ENCODE data around the gene PIWIL4. TPM values are rescaled to one million over a fixed set of nuclear protein-coding genes. Genes with fewer than 3 reads are reported as not detected.

The PIWIL4 gene
- total RNA-seq, 1 experiment from 2014 or later, result 7.7 TPM

DNA sequence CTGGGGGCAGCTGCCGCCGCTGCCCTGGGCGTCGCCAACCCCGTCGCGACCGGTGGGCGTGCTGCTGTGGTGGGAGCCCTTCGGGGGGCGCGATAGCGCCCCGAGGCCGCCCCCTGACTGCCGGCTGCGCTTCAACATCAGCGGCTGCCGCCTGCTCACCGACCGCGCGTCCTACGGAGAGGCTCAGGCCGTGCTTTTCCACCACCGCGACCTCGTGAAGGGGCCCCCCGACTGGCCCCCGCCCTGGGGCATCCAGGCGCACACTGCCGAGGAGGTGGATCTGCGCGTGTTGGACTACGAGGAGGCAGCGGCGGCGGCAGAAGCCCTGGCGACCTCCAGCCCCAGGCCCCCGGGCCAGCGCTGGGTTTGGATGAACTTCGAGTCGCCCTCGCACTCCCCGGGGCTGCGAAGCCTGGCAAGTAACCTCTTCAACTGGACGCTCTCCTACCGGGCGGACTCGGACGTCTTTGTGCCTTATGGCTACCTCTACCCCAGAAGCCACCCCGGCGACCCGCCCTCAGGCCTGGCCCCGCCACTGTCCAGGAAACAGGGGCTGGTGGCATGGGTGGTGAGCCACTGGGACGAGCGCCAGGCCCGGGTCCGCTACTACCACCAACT, 22.4 kb upstream of the PIWIL4 start:
- TF ChIP-seq, protein P1, sequence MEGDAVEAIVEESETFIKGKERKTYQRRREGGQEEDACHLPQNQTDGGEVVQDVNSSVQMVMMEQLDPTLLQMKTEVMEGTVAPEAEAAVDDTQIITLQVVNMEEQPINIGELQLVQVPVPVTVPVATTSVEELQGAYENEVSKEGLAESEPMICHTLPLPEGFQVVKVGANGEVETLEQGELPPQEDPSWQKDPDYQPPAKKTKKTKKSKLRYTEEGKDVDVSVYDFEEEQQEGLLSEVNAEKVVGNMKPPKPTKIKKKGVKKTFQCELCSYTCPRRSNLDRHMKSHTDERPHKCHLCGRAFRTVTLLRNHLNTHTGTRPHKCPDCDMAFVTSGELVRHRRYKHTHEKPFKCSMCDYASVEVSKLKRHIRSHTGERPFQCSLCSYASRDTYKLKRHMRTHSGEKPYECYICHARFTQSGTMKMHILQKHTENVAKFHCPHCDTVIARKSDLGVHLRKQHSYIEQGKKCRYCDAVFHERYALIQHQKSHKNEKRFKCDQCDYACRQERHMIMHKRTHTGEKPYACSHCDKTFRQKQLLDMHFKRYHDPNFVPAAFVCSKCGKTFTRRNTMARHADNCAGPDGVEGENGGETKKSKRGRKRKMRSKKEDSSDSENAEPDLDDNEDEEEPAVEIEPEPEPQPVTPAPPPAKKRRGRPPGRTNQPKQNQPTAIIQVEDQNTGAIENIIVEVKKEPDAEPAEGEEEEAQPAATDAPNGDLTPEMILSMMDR (IDR thresholded peaks at IDR 0.05; ENCODE audit: unreplicated experiment), result no peak
- BruUV-seq (replicated peaks), result no TSS peak
- Mint-ChIP-seq H3K4me3 (ENCODE audit: low read depth, unreplicated experiment) (peak overlapping the region; percentile 82), H3K9me3 (ENCODE audit: low read depth, unreplicated experiment) (no peaks in the 10 kb centered on the region), H3K27ac (ENCODE audit: unreplicated experiment) (peak overlapping the region; percentile 81), H3K36me3 (ENCODE audit: insufficient read depth, unreplicated experiment) (peaks cover 81% of the 10 kb centered on the region), H3K4me1 (ENCODE audit: low read depth, unreplicated experiment) (peaks cover 27% of the 10 kb centered on the region), H3K27me3 (ENCODE audit: unreplicated experiment) (no peaks in the 10 kb centered on the region)
- DNase-seq, result no peak
- CTCF ChIA-PET, result interaction anchor here (1.0 kb wide), 1 partner anchor 23 kb away, joined by 3 read pairs; no protein-coding TSS in a partner anchor
- intact Hi-C loops (cut with micrococcal nuclease; ENCODE audit: unreplicated experiment), result loop anchor here (5.0 kb wide), 1 partner anchor 43 kb away; no protein-coding TSS in a partner anchor

DNA sequence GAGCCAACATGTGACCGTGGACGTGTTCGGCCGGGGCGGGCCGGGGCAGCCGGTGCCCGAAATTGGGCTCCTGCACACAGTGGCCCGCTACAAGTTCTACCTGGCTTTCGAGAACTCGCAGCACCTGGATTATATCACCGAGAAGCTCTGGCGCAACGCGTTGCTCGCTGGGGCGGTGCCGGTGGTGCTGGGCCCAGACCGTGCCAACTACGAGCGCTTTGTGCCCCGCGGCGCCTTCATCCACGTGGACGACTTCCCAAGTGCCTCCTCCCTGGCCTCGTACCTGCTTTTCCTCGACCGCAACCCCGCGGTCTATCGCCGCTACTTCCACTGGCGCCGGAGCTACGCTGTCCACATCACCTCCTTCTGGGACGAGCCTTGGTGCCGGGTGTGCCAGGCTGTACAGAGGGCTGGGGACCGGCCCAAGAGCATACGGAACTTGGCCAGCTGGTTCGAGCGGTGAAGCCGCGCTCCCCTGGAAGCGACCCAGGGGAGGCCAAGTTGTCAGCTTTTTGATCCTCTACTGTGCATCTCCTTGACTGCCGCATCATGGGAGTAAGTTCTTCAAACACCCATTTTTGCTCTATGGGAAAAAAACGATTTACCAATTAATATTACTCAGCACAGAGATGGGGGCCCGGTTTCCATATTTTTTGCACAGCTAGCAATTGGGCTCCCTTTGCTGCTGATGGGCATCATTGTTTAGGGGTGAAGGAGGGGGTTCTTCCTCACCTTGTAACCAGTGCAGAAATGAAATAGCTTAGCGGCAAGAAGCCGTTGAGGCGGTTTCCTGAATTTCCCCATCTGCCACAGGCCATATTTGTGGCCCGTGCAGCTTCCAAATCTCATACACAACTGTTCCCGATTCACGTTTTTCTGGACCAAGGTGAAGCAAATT, 21.7 kb upstream of the PIWIL4 start:
- Mint-ChIP-seq H3K27ac (ENCODE audit: unreplicated experiment) (peak overlapping the region; percentile 81), H3K27me3 (ENCODE audit: unreplicated experiment) (no peaks in the 10 kb centered on the region)
- no peak for DNase-seq

DNA sequence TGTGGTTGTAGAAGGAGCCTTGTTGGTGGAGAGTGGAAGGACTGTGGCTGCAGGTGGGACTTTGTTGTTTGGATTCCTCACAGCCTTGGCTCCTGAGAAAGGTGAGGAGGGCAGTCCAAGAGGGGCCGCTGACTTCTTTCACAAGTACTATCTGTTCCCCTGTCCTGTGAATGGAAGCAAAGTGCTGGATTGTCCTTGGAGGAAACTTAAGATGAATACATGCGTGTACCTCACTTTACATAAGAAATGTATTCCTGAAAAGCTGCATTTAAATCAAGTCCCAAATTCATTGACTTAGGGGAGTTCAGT, 21.1 kb upstream of the PIWIL4 start:
- CTCF ChIA-PET, result no interaction called here
- Mint-ChIP-seq H3K9me3 (ENCODE audit: low read depth, unreplicated experiment) (no peaks in the 10 kb centered on the region), H3K27ac (ENCODE audit: unreplicated experiment) (peak overlapping the region; percentile 81), H3K4me3 (ENCODE audit: low read depth, unreplicated experiment) (peak overlapping the region; percentile 82), H3K36me3 (ENCODE audit: insufficient read depth, unreplicated experiment) (peaks cover 88% of the 10 kb centered on the region), H3K4me1 (ENCODE audit: low read depth, unreplicated experiment) (peaks cover 24% of the 10 kb centered on the region), H3K27me3 (ENCODE audit: unreplicated experiment) (no peaks in the 10 kb centered on the region)
- BruUV-seq (replicated peaks), result TSS peak; percentile 42
- TF ChIP-seq, protein P1 (IDR thresholded peaks at IDR 0.05; ENCODE audit: unreplicated experiment), result no peak
- intact Hi-C loops (cut with micrococcal nuclease; ENCODE audit: unreplicated experiment), result loop anchor here (5.0 kb wide), 1 partner anchor 41 kb away; no protein-coding TSS in a partner anchor
- no peak for DNase-seq

More for the DNA sequence above, 21.7 kb upstream of the PIWIL4 start:
- Mint-ChIP-seq H3K4me1 (ENCODE audit: low read depth, unreplicated experiment) (peaks cover 27% of the 10 kb centered on the region), H3K4me3 (ENCODE audit: low read depth, unreplicated experiment) (peak overlapping the region; percentile 82), H3K36me3 (ENCODE audit: insufficient read depth, unreplicated experiment) (peaks cover 88% of the 10 kb centered on the region), H3K9me3 (ENCODE audit: low read depth, unreplicated experiment) (no peaks in the 10 kb centered on the region)
- CTCF ChIA-PET, result no interaction called here
- TF ChIP-seq, protein P1 (IDR thresholded peaks at IDR 0.05; ENCODE audit: unreplicated experiment), result no peak
- BruUV-seq (replicated peaks), result no TSS peak
- intact Hi-C loops (cut with micrococcal nuclease; ENCODE audit: unreplicated experiment), result loop anchor here (5.0 kb wide), 1 partner anchor 42 kb away; no protein-coding TSS in a partner anchor

DNA sequence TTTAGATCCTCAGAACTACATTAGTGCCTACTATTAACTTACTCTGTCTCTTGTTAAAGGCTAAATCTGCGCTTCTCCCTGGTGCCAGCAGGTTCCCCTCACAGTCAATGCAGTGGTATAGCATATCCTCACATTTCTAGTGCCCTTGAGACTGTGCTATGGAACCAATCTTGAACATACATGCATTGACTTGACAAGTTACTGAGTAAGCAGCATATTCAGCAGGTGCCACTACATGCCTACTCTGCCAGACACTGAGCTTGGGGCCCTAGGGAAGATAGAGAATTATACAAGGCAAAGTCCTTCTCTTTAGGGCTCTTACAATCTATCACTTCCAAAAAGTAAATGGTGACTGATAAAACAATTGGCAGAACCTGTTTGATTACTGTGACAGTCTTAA, 20.3 kb upstream of the PIWIL4 start:
- Mint-ChIP-seq H3K27me3 (ENCODE audit: unreplicated experiment) (no peaks in the 10 kb centered on the region), H3K36me3 (ENCODE audit: insufficient read depth, unreplicated experiment) (peaks cover 83% of the 10 kb centered on the region), H3K9me3 (ENCODE audit: low read depth, unreplicated experiment) (no peaks in the 10 kb centered on the region), H3K4me3 (ENCODE audit: low read depth, unreplicated experiment) (peak overlapping the region; percentile 82), H3K4me1 (ENCODE audit: low read depth, unreplicated experiment) (peaks cover 16% of the 10 kb centered on the region), H3K27ac (ENCODE audit: unreplicated experiment) (peak overlapping the region; percentile 77)
- TF ChIP-seq, protein P1 (IDR thresholded peaks at IDR 0.05; ENCODE audit: unreplicated experiment), result no peak
- intact Hi-C loops (cut with micrococcal nuclease; ENCODE audit: unreplicated experiment), result loop anchor here (5.0 kb wide), 1 partner anchor 40 kb away; no protein-coding TSS in a partner anchor
- CTCF ChIA-PET, result interaction anchor here (1.0 kb wide), 1 partner anchor 35 kb away, joined by 4 read pairs; the partner anchor contains the start of gene C11orf97
- DNase-seq, result no peak
- BruUV-seq (replicated peaks), result no TSS peak

Data from Calu3 (cell line).